H1 (cell line): ENCODE results near the gene SPDYE18. TPM values are rescaled to one million over a fixed set of nuclear protein-coding genes. Genes with fewer than 3 reads are reported as not detected.
"Not testable (repeated sequence)": the region's sequence is repeated elsewhere in the genome, so short reads cannot be mapped to it uniquely, and the experiment has no call there.

Experiments
- CTCF ChIA-PET: fragments of 300-600 bp; sonication (Branson Sonifier 250); formaldehyde crosslinking; loops from one replicate; lab custom pipeline; 2021; ENCODE audit not compliant: partially characterized antibody; lab: Charles Lee
- POLR2A ChIA-PET: fragments of 300-600 bp; sonication (Branson Sonifier 250); formaldehyde crosslinking; loops from one replicate; lab custom pipeline; 2021; ENCODE audit warnings: inconsistent platforms; ENCODE audit not compliant: partially characterized antibody; lab: Charles Lee
- DNase-seq, 2 experiments: peaks; one replicate each; pipeline versions ENCODE4 v3.0.0 to v3.0.0-alpha.2; 2010 to 2022; ENCODE audit warnings: low spot score in 2 of 2, low read depth in 1 of 2, mixed read lengths in 1 of 2
- FAIRE-seq: peaks from 2 replicates; lab custom pipeline; 2011; peaks lifted over from hg19 to GRCh38; lab: Jason Lieb, UNC
- H2AFZ ChIP-seq: 2 replicates; pipeline ENCODE4 v1.8.1; 2012; ENCODE audit warnings: low read length, inconsistent platforms
- H2AK5ac ChIP-seq: 2 replicates; pipeline ENCODE4 v1.6.1; 2013; ENCODE audit warnings: low read depth, low read length
- H2BK120ac ChIP-seq: replicated peaks from 2 replicates; pipeline ENCODE3; 2013; ENCODE audit warnings: low read depth, low read length, inconsistent platforms
- H2BK12ac ChIP-seq: 2 replicates; pipeline ENCODE4 v1.6.1; 2013; ENCODE audit warnings: low read depth, low read length
- H2BK15ac ChIP-seq: 2 replicates; pipeline ENCODE4 v1.6.1; 2013; ENCODE audit warnings: low read length
- H2BK20ac ChIP-seq: 2 replicates; pipeline ENCODE4 v1.6.1; 2013; ENCODE audit warnings: low read length
- H2BK5ac ChIP-seq: 2 replicates; pipeline ENCODE4 v1.6.1; 2013; ENCODE audit warnings: low read depth, low read length
- H3K14ac ChIP-seq: 2 replicates; pipeline ENCODE4 v1.6.1; 2013; ENCODE audit warnings: inconsistent platforms; ENCODE audit not compliant: insufficient read length
- H3K18ac ChIP-seq: 2 replicates; pipeline ENCODE4 v1.6.1; 2013; ENCODE audit warnings: low read length; ENCODE audit errors: extremely low read depth
- H3K23ac ChIP-seq: 2 replicates; pipeline ENCODE4 v1.6.1; 2013; ENCODE audit warnings: inconsistent platforms; ENCODE audit not compliant: insufficient read length
- H3K23me2 ChIP-seq: 2 replicates; pipeline ENCODE4 v1.6.1; 2013; ENCODE audit warnings: low read depth, low read length
- H3K27ac ChIP-seq: 2 replicates; pipeline ENCODE4 v1.6.1; 2011; ENCODE audit warnings: low read depth, low read length, inconsistent platforms
- H3K27me3 ChIP-seq, 4 experiments: replicated peaks in 1 of 4; 1 replicate in 1 of 4; 2 replicates in 3 of 4; pipeline versions ENCODE4 v1.6.1 to v1.8.1; 2011 to 2013; ENCODE audit warnings: low read length in 3 of 4, mild to moderate bottlenecking in 3 of 4, inconsistent platforms in 2 of 4, mixed read lengths in 2 of 4, moderate library complexity in 1 of 4; ENCODE audit not compliant: control insufficient read depth in 3 of 4, insufficient read depth in 3 of 4; ENCODE audit errors: extremely low read depth in 1 of 4
- H3K36me3 ChIP-seq, 4 experiments: 2 replicates each; pipeline versions ENCODE4 v1.6.1 to v1.8.1; 2011 to 2013; ENCODE audit warnings: mild to moderate bottlenecking in 4 of 4, low read length in 3 of 4, moderate library complexity in 2 of 4, control low read depth in 1 of 4, inconsistent platforms in 1 of 4; ENCODE audit not compliant: insufficient read depth in 4 of 4, control insufficient read depth in 2 of 4
- H3K4ac ChIP-seq: replicated peaks from 2 replicates; pipeline ENCODE3; 2013; ENCODE audit warnings: low read length, low read depth, mixed read lengths, inconsistent platforms; ENCODE audit not compliant: insufficient read length
- H3K4me1 ChIP-seq, 4 experiments: replicated peaks in 1 of 4; 1 replicate in 1 of 4; 2 replicates in 3 of 4; pipeline versions ENCODE4 v1.6.1 to v1.8.1; 2011 to 2013; ENCODE audit warnings: low read length in 3 of 4, inconsistent platforms in 2 of 4, mixed read lengths in 1 of 4; ENCODE audit not compliant: insufficient read depth in 4 of 4, control insufficient read depth in 3 of 4
- H3K4me2 ChIP-seq, 2 experiments: 2 replicates each; pipeline versions ENCODE4 v1.6.1 to v1.8.1; 2011 to 2013; ENCODE audit warnings: low read depth in 2 of 2, low read length in 2 of 2, control low read depth in 1 of 2, inconsistent platforms in 1 of 2, mild to moderate bottlenecking in 1 of 2; ENCODE audit not compliant: insufficient read depth in 1 of 2
- H3K4me3 ChIP-seq, 4 experiments: fragments of 200-600, 300-600 bp in 1 of 4; sonication (generic), shearing (Covaris generic), sonication (Bioruptor Twin) in 1 of 4; 2 replicates each; pipeline versions ENCODE4 v1.5.1 to v1.8.1; 2011 to 2016; ENCODE audit warnings: low read length in 4 of 4, low read depth in 3 of 4, control low read depth in 2 of 4, inconsistent platforms in 2 of 4, mild to moderate bottlenecking in 2 of 4, mixed read lengths in 1 of 4, moderate library complexity in 1 of 4; ENCODE audit not compliant: insufficient read depth in 2 of 4; ENCODE audit errors: extremely low read depth in 1 of 4
- H3K56ac ChIP-seq: replicated peaks from 2 replicates; pipeline ENCODE3; 2013; ENCODE audit warnings: low read depth, mild to moderate bottlenecking, mixed read lengths, low read length, inconsistent platforms; ENCODE audit not compliant: insufficient read length
- H3K79me1 ChIP-seq: 2 replicates; pipeline ENCODE4 v1.6.1; 2013; ENCODE audit warnings: low read depth, low read length, control low read depth
- H3K79me2 ChIP-seq, 2 experiments: 2 replicates each; pipeline versions ENCODE4 v1.6.1 to v1.8.1; 2012 to 2013; ENCODE audit warnings: low read length in 2 of 2, mild to moderate bottlenecking in 2 of 2, inconsistent platforms in 1 of 2; ENCODE audit not compliant: insufficient read depth in 2 of 2, control insufficient read depth in 1 of 2
- H3K9ac ChIP-seq, 4 experiments: replicated peaks in 1 of 4; 1 replicate in 1 of 4; 2 replicates in 3 of 4; pipeline versions ENCODE4 v1.6.1 to v1.8.1; 2011 to 2013; ENCODE audit warnings: low read depth in 3 of 4, low read length in 3 of 4, control low read depth in 2 of 4, mild to moderate bottlenecking in 2 of 4, moderate library complexity in 2 of 4, inconsistent platforms in 1 of 4; ENCODE audit errors: extremely low read depth in 1 of 4
- H3K9me3 ChIP-seq, 2 experiments: 2 replicates each; pipeline versions ENCODE4 v1.6.1 to v1.8.1; 2012 to 2013; ENCODE audit warnings: mild to moderate bottlenecking in 2 of 2, moderate library complexity in 2 of 2, control low read depth in 1 of 2, inconsistent platforms in 1 of 2, low read depth in 1 of 2, low read length in 1 of 2, mixed read lengths in 1 of 2; ENCODE audit not compliant: insufficient read depth in 2 of 2
- H4K20me1 ChIP-seq, 2 experiments: replicated peaks in 1 of 2; 2 replicates each; pipeline versions ENCODE3 to v1.8.1; 2011 to 2013; ENCODE audit warnings: inconsistent platforms in 2 of 2, low read length in 2 of 2, mild to moderate bottlenecking in 1 of 2; ENCODE audit not compliant: insufficient read depth in 2 of 2, control insufficient read depth in 1 of 2
- H4K5ac ChIP-seq: 2 replicates; pipeline ENCODE4 v1.6.1; 2013; ENCODE audit warnings: low read length, low read depth, mixed read lengths, inconsistent platforms; ENCODE audit not compliant: insufficient read length
- H4K8ac ChIP-seq: 2 replicates; pipeline ENCODE4 v1.8.0; 2013; ENCODE audit warnings: mild to moderate bottlenecking, moderate library complexity, low read length, inconsistent platforms; ENCODE audit not compliant: insufficient read depth; ENCODE audit errors: extremely low read depth
- H4K91ac ChIP-seq: replicated peaks from 2 replicates; pipeline ENCODE3; 2013; ENCODE audit warnings: low read length, mixed read lengths, inconsistent platforms; ENCODE audit not compliant: insufficient read length
- WGBS, 2 experiments: shearing (Covaris generic) in 1 of 2; methylation state at CpG; one replicate each; pipeline versions ENCODE4 v1.1.6 to v1.1.7; 2013 to 2015; ENCODE audit warnings: low lambda C conversion rate in 2 of 2, mixed read lengths in 2 of 2, inconsistent platforms in 1 of 2, low coverage in 1 of 2, missing lambda C conversion rate in 1 of 2; ENCODE audit not compliant: insufficient replicate concordance in 2 of 2, insufficient coverage in 1 of 2, insufficient read length in 1 of 2; ENCODE audit errors: extremely low coverage in 1 of 2, missing lambda C conversion rate in 1 of 2; 5-methylcytosine and 5-hydroxymethylcytosine counted together
- polyA plus RNA-seq, 7 experiments: library from polyadenylated mRNA; depleted of rRNA in 3 of 7; stranded (reverse) in 5 of 7; unstranded in 2 of 7; fragments of >200 nt in 5 of 7; fragments of 200-250 nt in 2 of 7; gene quantifications; 1 replicate in 5 of 7; 2 replicates in 1 of 7; 4 replicates in 1 of 7; pipeline versions ENCODE4 v1.2.1 to v1.2.3, GENCODE V29; 2011 to 2013; ENCODE audit warnings: missing spikeins in 2 of 7, mixed read lengths in 2 of 7
- total RNA-seq: library from RNA; stranded (reverse); fragmentation: NEBNext Ultra II Directional; extraction: Animal tissue kit (Norgen Biotek cat#: 25700); gene quantifications from 2 replicates; pipeline ENCODE4 v1.2.1, GENCODE V29; 2021

SPDYE18 gene
- total and polyA plus RNA-seq, 2 of the 8 experiments (the other 6 are each of a cell fraction or from before 2014, with no cell fraction given): not detected

DNA sequence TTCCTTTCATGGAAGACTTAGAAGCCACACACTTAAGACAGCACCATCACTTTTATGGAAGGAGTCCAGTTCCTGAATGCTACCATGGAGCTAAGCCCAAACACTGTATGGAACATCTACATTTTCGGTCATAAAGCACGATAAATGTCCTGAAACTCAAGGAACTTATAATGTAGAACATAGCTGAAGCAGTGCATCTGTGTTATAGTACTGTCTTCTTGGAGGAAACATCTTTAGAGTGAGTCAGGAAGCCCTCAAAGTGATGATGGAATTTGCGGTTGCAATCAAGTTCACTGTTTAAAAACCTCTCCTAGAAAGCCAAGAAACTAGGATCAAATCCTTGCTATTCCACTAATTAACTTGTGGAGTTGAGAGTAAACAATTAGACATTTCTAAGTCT is 43.5 kb upstream of the SPDYE18 start:
- H3K18ac ChIP-seq, H2BK15ac ChIP-seq, H3K4ac ChIP-seq, H4K5ac ChIP-seq, FAIRE-seq, DNase-seq, H3K14ac ChIP-seq, H3K27ac ChIP-seq, H2BK5ac ChIP-seq, H2BK12ac ChIP-seq, H4K20me1 ChIP-seq, H3K9me3 ChIP-seq, H3K79me2 ChIP-seq, H4K91ac ChIP-seq, H2BK20ac ChIP-seq, H3K23ac ChIP-seq, CTCF ChIA-PET, H3K36me3 ChIP-seq, H3K23me2 ChIP-seq, POLR2A ChIA-PET, H3K56ac ChIP-seq, H2AK5ac ChIP-seq, H3K4me3 ChIP-seq, H3K79me1 ChIP-seq, H4K8ac ChIP-seq, H2AFZ ChIP-seq, H3K27me3 ChIP-seq, H3K9ac ChIP-seq, H3K4me1 ChIP-seq, H2BK120ac ChIP-seq, H3K4me2 ChIP-seq: not testable (repeated sequence)
- WGBS, 2 experiments: 95% methylated on average over 3 of the region's 3 CpGs; no CpG with 5 or more reads in 1 of the 2 experiments

DNA sequence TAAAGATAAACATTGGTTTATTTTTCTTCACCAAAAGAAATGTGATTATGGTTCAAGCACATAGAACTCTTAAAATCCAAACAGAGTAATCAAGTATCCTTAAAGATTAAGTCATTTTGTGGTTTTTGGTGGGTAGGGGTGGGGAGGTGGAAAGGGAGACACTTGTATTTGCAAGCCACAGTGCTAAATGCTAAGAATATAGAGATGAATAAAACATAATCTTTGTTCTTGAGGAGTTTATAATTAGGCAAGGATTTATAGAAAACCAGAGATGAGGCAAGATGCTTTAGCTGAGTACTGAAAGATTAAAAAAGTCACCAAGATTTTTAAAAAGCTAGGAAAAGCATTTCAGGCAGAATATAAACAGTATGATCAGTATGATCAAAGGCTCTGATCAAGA is 40.3 kb upstream of the SPDYE18 start:
- H3K4ac ChIP-seq, CTCF ChIA-PET, H3K9ac ChIP-seq, H3K36me3 ChIP-seq, H3K4me2 ChIP-seq, H3K56ac ChIP-seq, FAIRE-seq, H4K91ac ChIP-seq, H4K5ac ChIP-seq, H3K27me3 ChIP-seq, H2BK20ac ChIP-seq, H3K14ac ChIP-seq, H3K4me3 ChIP-seq, H2BK15ac ChIP-seq, DNase-seq, H2BK5ac ChIP-seq, H3K27ac ChIP-seq, H3K9me3 ChIP-seq, H2AK5ac ChIP-seq, H3K23me2 ChIP-seq, H2AFZ ChIP-seq, H3K4me1 ChIP-seq, H3K18ac ChIP-seq, H4K8ac ChIP-seq, H2BK120ac ChIP-seq, H3K79me1 ChIP-seq, H2BK12ac ChIP-seq, H3K79me2 ChIP-seq, H4K20me1 ChIP-seq, POLR2A ChIA-PET, H3K23ac ChIP-seq: not testable (repeated sequence)
